A673 (cell line): Measurements from ENCODE around the gene TMEM168. TPM values are rescaled to one million over a fixed set of nuclear protein-coding genes. Genes with fewer than 3 reads are reported as not detected.
"Not testable (repeated sequence)": the region's sequence is repeated elsewhere in the genome, so short reads cannot be mapped to it uniquely, and the experiment has no call there.

ENCODE experiments used
- BruUV-seq: library from RNA; stranded (reverse); fragments of 400-500 nt; replicated peaks from 2 replicates; lab custom pipeline; 2021; lab: Mats Ljungman, UMichigan
- CTCF ChIA-PET: fragments of 300-600 bp; sonication (Branson Sonifier 250); formaldehyde crosslinking; loops from one replicate; lab custom pipeline; 2022; ENCODE audit warnings: antibody characterized with exemption; lab: Charles Lee
- POLR2A ChIA-PET: fragments of 300-600 bp; sonication (Branson Sonifier 250); formaldehyde crosslinking; loops from one replicate; lab custom pipeline; 2022; ENCODE audit warnings: antibody characterized with exemption; ENCODE audit not compliant: low non-redundant PET; lab: Charles Lee
- DNase-seq: peaks from one replicate; pipeline ENCODE4 v3.0.0-alpha.2; 2015; ENCODE audit warnings: low spot score
- H3K27ac ChIP-seq: fragments of 200-600 bp; sonication (generic); 2 replicates; pipeline ENCODE4 v1.5.1; 2016; ENCODE audit warnings: mixed run types, low read depth, mild to moderate bottlenecking, mixed read lengths, antibody characterized with exemption, low read length; ENCODE audit not compliant: poor library complexity, severe bottlenecking
- H3K27me3 ChIP-seq: fragments of 200-600 bp; sonication (generic); replicated peaks from 2 replicates; pipeline ENCODE4 v1.6.1; 2017; ENCODE audit warnings: mixed run types, low read depth, mild to moderate bottlenecking, mixed read lengths, antibody characterized with exemption, low read length; ENCODE audit not compliant: insufficient read depth, poor library complexity
- H3K36me3 ChIP-seq: fragments of 200-600 bp; sonication (generic); 2 replicates; pipeline ENCODE4 v1.6.1; 2016; ENCODE audit warnings: mixed run types, mild to moderate bottlenecking, mixed read lengths, antibody characterized with exemption, low read length; ENCODE audit not compliant: insufficient read depth, poor library complexity, severe bottlenecking
- H3K4me1 ChIP-seq: fragments of 200-600 bp; sonication (generic); 2 replicates; pipeline ENCODE4 v1.6.1; 2017; ENCODE audit warnings: mixed run types, mild to moderate bottlenecking, mixed read lengths, antibody characterized with exemption, low read length; ENCODE audit not compliant: insufficient read depth, poor library complexity, severe bottlenecking
- H3K4me3 ChIP-seq: fragments of 200-600 bp; sonication (generic); 2 replicates; pipeline ENCODE4 v1.5.1; 2016; ENCODE audit warnings: low read depth, mixed run types, mild to moderate bottlenecking, mixed read lengths, low read length; ENCODE audit not compliant: poor library complexity, severe bottlenecking
- H3K9me3 ChIP-seq: fragments of 200-600 bp; sonication (generic); 2 replicates; pipeline ENCODE4 v1.6.1; 2016; ENCODE audit warnings: mixed run types, low read depth, mild to moderate bottlenecking, mixed read lengths, antibody characterized with exemption, low read length; ENCODE audit not compliant: poor library complexity, severe bottlenecking
- CTCF ChIP-seq: fragments of 300-800, 200-600 bp; sonication (generic); conservative IDR thresholded peaks from 2 replicates; pipeline ENCODE4 v1.5.1; 2017; ENCODE audit warnings: low read depth, mild to moderate bottlenecking, antibody characterized with exemption, low read length, moderate library complexity, mixed read lengths
- EZH2 ChIP-seq: fragments of 200-600 bp; sonication (generic); IDR thresholded peaks from 2 replicates; pipeline ENCODE4 v1.6.1; 2017; ENCODE audit warnings: borderline replicate concordance, low read depth, mild to moderate bottlenecking, mixed read lengths, antibody characterized with exemption, low read length; ENCODE audit not compliant: poor library complexity, severe bottlenecking
- intact Hi-C: fragments of 100-400 bp; cut with micrococcal nuclease; formaldehyde crosslinking; loops from one replicate; pipeline ENCODE4 v1.10.0; 2022; ENCODE audit not compliant: unreplicated experiment
- total RNA-seq: library from RNA; stranded (reverse); gene quantifications from 2 replicates; pipeline ENCODE4 v1.2.3, GENCODE V29; 2021

TMEM168 gene
- total RNA-seq, 1 experiment from 2014 or later, result 26.4 TPM

GRCh38 chr7:112740667-112741066 is 49.5 kb downstream of the TMEM168 start:
- ChIA-PET CTCF (interaction anchor here (0.7 kb wide), 1 partner anchor 82 kb away, joined by 3 read pairs; no protein-coding TSS in a partner anchor), POLR2A (no interaction called here)
- Histone ChIP-seq H3K27ac (no peak overlapping the region), H3K4me1 (no peaks in the 10 kb centered on the region), H3K27me3 (no peaks in the 10 kb centered on the region), H3K9me3 (no peaks in the 10 kb centered on the region), H3K36me3 (no peaks in the 10 kb centered on the region), H3K4me3 (no peak overlapping the region)
- BruUV-seq, result no TSS peak
- intact Hi-C loops, result no loop called here
- TF ChIP-seq CTCF (no peak), EZH2 (no peak)
- no peak for DNase-seq

GRCh38 chr7:112739436-112740180 is 50.6 kb downstream of the TMEM168 start:
- H3K27ac ChIP-seq, result no peak overlapping the region
- no peak overlapping the region for H3K4me3 ChIP-seq
- ChIA-PET CTCF (no interaction called here), POLR2A (no interaction called here)
- DNase-seq, result no peak
- no peaks in the 10 kb centered on the region for H3K36me3 ChIP-seq
- no peak for TF ChIP-seq EZH2
- TF ChIP-seq CTCF, result no peak
- H3K4me1 ChIP-seq, result no peaks in the 10 kb centered on the region
- intact Hi-C loops, result no loop called here
- BruUV-seq, result no TSS peak
- H3K9me3 ChIP-seq, result no peaks in the 10 kb centered on the region
- H3K27me3 ChIP-seq, result no peaks in the 10 kb centered on the region

GRCh38 chr7:112735261-112735660 is 54.9 kb downstream of the TMEM168 start:
- CTCF ChIA-PET, result no interaction called here

GRCh38 chr7:112731324-112731723 is 58.9 kb downstream of the TMEM168 start:
- H3K4me1 ChIP-seq, H3K4me3 ChIP-seq, CTCF ChIA-PET, H3K27me3 ChIP-seq, POLR2A ChIA-PET, intact Hi-C loops, H3K27ac ChIP-seq, H3K36me3 ChIP-seq, BruUV-seq, DNase-seq, H3K9me3 ChIP-seq: not testable (repeated sequence)

More at GRCh38 chr7:112735261-112735660, 54.9 kb downstream of the TMEM168 start:
- POLR2A ChIA-PET, result no interaction called here
- Histone ChIP-seq H3K36me3 (no peaks in the 10 kb centered on the region), H3K27me3 (no peaks in the 10 kb centered on the region), H3K4me1 (no peaks in the 10 kb centered on the region), H3K9me3 (no peaks in the 10 kb centered on the region), H3K27ac (no peak overlapping the region), H3K4me3 (no peak overlapping the region)
- TF ChIP-seq CTCF (no peak), EZH2 (no peak)
- intact Hi-C loops, result no loop called here
- DNase-seq, result no peak
- no TSS peak for BruUV-seq
